K562 (cell line): ENCODE data around the gene PLPPR2. TPM values are rescaled to one million over a fixed set of nuclear protein-coding genes. Genes with fewer than 3 reads are reported as not detected.

Experiments used
- ATF3 ChIP-seq, 2 experiments: fragments of 450-650 bp in 1 of 2; sonication (generic) in 1 of 2; formaldehyde crosslinking in 1 of 2; IDR thresholded peaks in 1 of 2; conservative IDR thresholded peaks in 1 of 2; 2 replicates each; pipeline versions ENCODE4 v1.6.1 to v1.8.1; 2016 to 2023; ENCODE audit warnings: mild to moderate bottlenecking in 2 of 2, moderate library complexity in 2 of 2, inconsistent platforms in 1 of 2, missing genetic modification reagents in 1 of 2
- ATF7 ChIP-seq: fragments of 450-650 bp; IDR thresholded peaks from 2 replicates; pipeline ENCODE4 v1.7.1; 2014; ENCODE audit warnings: mild to moderate bottlenecking, moderate library complexity
- BCOR ChIP-seq: fragments of 450-650 bp; IDR thresholded peaks from 2 replicates; pipeline ENCODE4 v1.6.1; 2016
- BRD4 ChIP-seq: fragments of 200-600 bp; sonication (generic); IDR thresholded peaks from 2 replicates; pipeline ENCODE4 v1.6.1; 2017; ENCODE audit warnings: inconsistent platforms
- CBX8 ChIP-seq: fragments of 200-600 bp; sonication (generic); IDR thresholded peaks from 2 replicates; pipeline ENCODE4 v1.6.1; 2012; ENCODE audit warnings: borderline replicate concordance, mixed run types, low read depth, mild to moderate bottlenecking, moderate library complexity, mixed read lengths, low read length, control low read depth, inconsistent platforms; ENCODE audit not compliant: poor library complexity, severe bottlenecking; ENCODE audit errors: extremely low read depth
- CHD1 ChIP-seq: fragments of 200-600 bp; sonication (generic); IDR thresholded peaks from one replicate; pipeline ENCODE4 v1.6.1; 2012; ENCODE audit warnings: mild to moderate bottlenecking, moderate library complexity, low read length, inconsistent platforms
- DMBX1 ChIP-seq: fragments of 250-450 bp; sonication (Bioruptor Pico); IDR thresholded peaks from 2 replicates; pipeline ENCODE4 v1.8.0; 2022; ENCODE audit warnings: inconsistent platforms, mild to moderate bottlenecking, moderate library complexity, borderline replicate concordance
- LCOR ChIP-seq: sonication (generic); formaldehyde crosslinking; IDR thresholded peaks from 2 replicates; pipeline ENCODE4 v1.8.0; 2022; ENCODE audit warnings: mild to moderate bottlenecking, missing genetic modification reagents
- MAFG ChIP-seq: fragments of 450-650 bp; conservative IDR thresholded peaks from 2 replicates; pipeline ENCODE4 v1.6.1; 2016; ENCODE audit warnings: missing genetic modification characterization, missing compliant biosample characterization
- MITF ChIP-seq: IDR thresholded peaks from 2 replicates; pipeline ENCODE4 v1.6.1; 2014; ENCODE audit warnings: antibody characterized with exemption
- MTA3 ChIP-seq: fragments of 450-650 bp; formaldehyde crosslinking; IDR thresholded peaks from 2 replicates; pipeline ENCODE4 v1.6.1; 2017; ENCODE audit warnings: mild to moderate bottlenecking, borderline replicate concordance
- NCOR1 ChIP-seq: fragments of 450-650 bp; IDR thresholded peaks from 2 replicates; pipeline ENCODE4 v1.6.1; 2016; ENCODE audit warnings: mild to moderate bottlenecking, moderate library complexity
- NFRKB ChIP-seq: fragments of 450-650 bp; IDR thresholded peaks from 2 replicates; pipeline ENCODE4 v1.6.1; 2016; ENCODE audit warnings: low read depth
- PHF21A ChIP-seq: fragments of 450-650 bp; IDR thresholded peaks from 2 replicates; pipeline ENCODE4 v1.6.1; 2017; ENCODE audit warnings: low read depth, borderline replicate concordance
- POLR2A ChIP-seq: fragments of 450-650 bp; conservative IDR thresholded peaks from 2 replicates; pipeline ENCODE4 v1.6.1; 2016
- PPARD ChIP-seq: fragments of 250-450 bp; sonication (Bioruptor Pico); IDR thresholded peaks from 2 replicates; pipeline ENCODE4 v1.8.0; 2022; ENCODE audit warnings: inconsistent platforms, mild to moderate bottlenecking, moderate library complexity
- RUNX1 ChIP-seq: sonication (generic); IDR thresholded peaks from 2 replicates; pipeline ENCODE4 v1.6.1; 2016; ENCODE audit warnings: antibody characterized with exemption, low read depth
- SAFB2 ChIP-seq: fragments of 200-400 bp; formaldehyde crosslinking; IDR thresholded peaks from 2 replicates; pipeline ENCODE4 v1.6.1; 2018; ENCODE audit warnings: borderline replicate concordance, low read length, low read depth, moderate library complexity; ENCODE audit not compliant: severe bottlenecking
- SMAD3 ChIP-seq: fragments of 450-650 bp; formaldehyde crosslinking; conservative IDR thresholded peaks from 2 replicates; pipeline ENCODE4 v1.4.0; 2020; ENCODE audit warnings: mild to moderate bottlenecking
- TAF1 ChIP-seq: IDR thresholded peaks from 2 replicates; pipeline ENCODE4 v1.6.1; 2011; ENCODE audit warnings: mild to moderate bottlenecking, low read length, moderate library complexity; ENCODE audit not compliant: insufficient read depth, control insufficient read depth, severe bottlenecking; ENCODE audit errors: extremely low read depth
- TRIM24 ChIP-seq, 2 experiments: fragments of 450-650 bp; IDR thresholded peaks; 2 replicates each; pipeline ENCODE4 v1.6.1; 2016
- ZBTB43 ChIP-seq: sonication (generic); formaldehyde crosslinking; IDR thresholded peaks from 2 replicates; pipeline ENCODE4 v1.8.0; 2023; ENCODE audit warnings: mild to moderate bottlenecking, missing genetic modification reagents
- ZNF431 ChIP-seq: sonication (generic); formaldehyde crosslinking; IDR thresholded peaks from 2 replicates; pipeline ENCODE4 v1.8.0; 2022; ENCODE audit warnings: mild to moderate bottlenecking, missing genetic modification reagents
- ZNF707 ChIP-seq: fragments of 250-450 bp; sonication (Bioruptor Pico); conservative IDR thresholded peaks from 2 replicates; pipeline ENCODE4 v1.8.0; 2022; ENCODE audit warnings: inconsistent platforms, mild to moderate bottlenecking, moderate library complexity
- ZNF79 ChIP-seq: fragments of 250-450 bp; sonication (Bioruptor Pico); IDR thresholded peaks from 2 replicates; pipeline ENCODE4 v1.4.0; 2020; ENCODE audit warnings: low read depth, mild to moderate bottlenecking, moderate library complexity
- polyA plus RNA-seq, 8 experiments: library from polyadenylated mRNA; depleted of rRNA in 4 of 8; stranded (reverse) in 5 of 8; unstranded in 3 of 8; fragments of >200 nt; fragmentation: Nextera tagmentation in 2 of 8; fragmentation: Illumina TruSeq in 1 of 8; extraction: Ambion mirVana in 2 of 8; extraction: Trizol in 1 of 8; gene quantifications; 2 replicates each; pipeline versions ENCODE4 v1.2.1 to v1.2.3, GENCODE V29; 2011 to 2014; ENCODE audit warnings: inconsistent platforms in 1 of 8, missing spikeins in 1 of 8
- total RNA-seq, 7 experiments: library from RNA; depleted of rRNA in 6 of 7; stranded (reverse); fragments of >200 nt in 6 of 7; fragmentation: Illumina TruSeq in 2 of 7; extraction: Trizol in 2 of 7; gene quantifications; 2 replicates each; pipeline versions ENCODE4 v1.2.1 to v1.2.3, GENCODE V29; 2011 to 2021; ENCODE audit warnings: low replicate concordance in 1 of 7

The PLPPR2 gene
- total and polyA plus RNA-seq, 9 of the 15 experiments (the other 6 are each of a cell fraction or from before 2014, with no cell fraction given): 0.49 to 15.9 (median 3.4) TPM

- TF ChIP-seq MITF: no peak
- no peak for TF ChIP-seq TRIM24 (IDR thresholded peaks at IDR 0.05)
- no peak for TF ChIP-seq ZBTB43 (CRISPR knock-in tag)
- no peak for TF ChIP-seq PHF21A
- no peak for TF ChIP-seq SAFB2
- no peak for TF ChIP-seq BCOR
- 0 out of 2 replicates have a peak, but pooled peaks have one; percentile 21 for TF ChIP-seq DMBX1 (CRISPR knock-in tag)
- TF ChIP-seq MAFG: no peak
- peak; percentile 54 for TF ChIP-seq TAF1
- TF ChIP-seq RUNX1: no peak
- peak; percentile 56; the same call in 1 of the 2 replicates for TF ChIP-seq NFRKB
- TF ChIP-seq ATF7: peak; percentile 87
- TF ChIP-seq NCOR1: no peak
- no peak for TF ChIP-seq ATF3 (IDR thresholded peaks at IDR 0.05)
- TF ChIP-seq ATF3 (CRISPR knock-in tag; conservative IDR thresholded peaks at IDR 0.05): no peak
- TF ChIP-seq MTA3: peak; percentile 83; the same call in 1 of the 2 replicates
- TF ChIP-seq POLR2A: peak; percentile 96
- TF ChIP-seq ZNF79: no peak
- TF ChIP-seq CHD1: no peak
- no peak for TF ChIP-seq CBX8
- no peak for TF ChIP-seq BRD4
- TF ChIP-seq ZNF707 (CRISPR knock-in tag): no peak
- 0 out of 2 replicates have a peak, but pooled peaks have one; percentile 24 for TF ChIP-seq SMAD3 (CRISPR knock-in tag)
- TF ChIP-seq ZNF431 (CRISPR knock-in tag): no peak
- peak; percentile 76 for TF ChIP-seq LCOR
- no peak for TF ChIP-seq PPARD (CRISPR knock-in tag)
Observed at GRCh38 chr19:11374433-11375142, 19.4 kb downstream of the PLPPR2 start, which contains the start of gene SWSAP1 (continued).
